GM12878 (cell line): Measurements from ENCODE around the gene TMEM88. TPM values are rescaled to one million over a fixed set of nuclear protein-coding genes. Genes with fewer than 3 reads are reported as not detected.

Source experiments
- ASH2L ChIP-seq: fragments of 300-600, 200-600 bp; sonication (generic); IDR thresholded peaks from 2 replicates; pipeline ENCODE4 v1.6.1; 2017; ENCODE audit warnings: low read depth, mild to moderate bottlenecking, borderline replicate concordance
- CEBPB ChIP-seq, 2 experiments: fragments of 150-350 bp in 1 of 2; IDR thresholded peaks; 2 replicates each; pipeline ENCODE4 v1.6.1; 2012 to 2014; ENCODE audit warnings: low read depth in 2 of 2, low read length in 2 of 2, borderline replicate concordance in 1 of 2, inconsistent platforms in 1 of 2
- CHD2 ChIP-seq: IDR thresholded peaks from 2 replicates; pipeline ENCODE4 v1.6.1; 2011; ENCODE audit warnings: low read depth, low read length, improper control_type of control experiment, borderline replicate concordance
- GATAD2B ChIP-seq: fragments of 450-650 bp; conservative IDR thresholded peaks from 2 replicates; pipeline ENCODE4 v1.6.1; 2017; ENCODE audit warnings: low read depth, mild to moderate bottlenecking, moderate library complexity
- NBN ChIP-seq: fragments of 450-650 bp; IDR thresholded peaks from 2 replicates; pipeline ENCODE4 v1.6.1; 2016
- POU2F2 ChIP-seq: IDR thresholded peaks from 3 replicates; pipeline ENCODE4 v1.6.1; 2011; ENCODE audit warnings: low read depth, mild to moderate bottlenecking, low read length, borderline replicate concordance
- RB1 ChIP-seq: fragments of 450-650 bp; formaldehyde crosslinking; IDR thresholded peaks from 2 replicates; pipeline ENCODE4 v1.6.1; 2017; ENCODE audit warnings: mild to moderate bottlenecking, borderline replicate concordance
- RCOR1 ChIP-seq: conservative IDR thresholded peaks from 2 replicates; pipeline ENCODE4 v1.6.1; 2012; ENCODE audit warnings: low read depth, low read length, improper control_type of control experiment
- SMAD1 ChIP-seq: fragments of 450-650 bp; IDR thresholded peaks from 2 replicates; pipeline ENCODE4 v1.6.1; 2018; ENCODE audit warnings: mild to moderate bottlenecking, low read depth; ENCODE audit not compliant: partially characterized antibody
- TBL1XR1 ChIP-seq: IDR thresholded peaks from 2 replicates; pipeline ENCODE4 v1.6.1; 2012; ENCODE audit warnings: low read depth, low read length, improper control_type of control experiment
- YY1 ChIP-seq: IDR thresholded peaks from 2 replicates; pipeline ENCODE4 v1.6.1; 2011; ENCODE audit warnings: low read depth, mild to moderate bottlenecking, low read length
- ZNF274 ChIP-seq: IDR thresholded peaks from one replicate; pipeline ENCODE4 v1.8.0; 2011; ENCODE audit not compliant: insufficient read length, insufficient read depth
- polyA plus RNA-seq, 11 experiments: library from polyadenylated mRNA; depleted of rRNA in 4 of 11; unstranded in 6 of 11; stranded (reverse) in 5 of 11; fragments of >200 nt; fragmentation: Nextera tagmentation in 4 of 11; fragmentation: Illumina TruSeq in 1 of 11; extraction: Ambion mirVana in 4 of 11; extraction: Trizol in 1 of 11; gene quantifications; 1 replicate in 1 of 11; 2 replicates in 10 of 11; pipeline versions ENCODE4 v1.2.1 to v1.2.3, GENCODE V29; 2011 to 2016; ENCODE audit warnings: inconsistent platforms in 2 of 11, missing spikeins in 2 of 11, low read depth in 1 of 11
- total RNA-seq, 4 experiments: library from RNA; depleted of rRNA in 3 of 4; stranded (reverse); fragments of >200 nt in 3 of 4; fragmentation: Illumina TruSeq in 1 of 4; extraction: Trizol in 1 of 4; gene quantifications; 2 replicates each; pipeline versions ENCODE4 v1.2.1 to v1.2.3, GENCODE V29; 2013 to 2021
- TF ChIP-seq, protein P1 (sequence below): fragments of 450-650 bp; IDR thresholded peaks from 2 replicates; pipeline ENCODE4 v1.6.1; 2017; ENCODE audit warnings: low read depth, mild to moderate bottlenecking, moderate library complexity
- TF ChIP-seq, protein P2 (sequence below): IDR thresholded peaks from 2 replicates; pipeline ENCODE4 v1.6.1; 2011; ENCODE audit warnings: low read depth, low read length, improper control_type of control experiment, borderline replicate concordance
- TF ChIP-seq, protein P3 (sequence below): IDR thresholded peaks from 2 replicates; pipeline ENCODE4 v1.6.1; 2012; ENCODE audit warnings: low read depth, low read length, improper control_type of control experiment
- TF ChIP-seq, protein P4 (sequence below): IDR thresholded peaks from 2 replicates; pipeline ENCODE4 v1.6.1; 2012; ENCODE audit warnings: low read depth, low read length, improper control_type of control experiment
- TF ChIP-seq, protein P5 (sequence below): fragments of 450-650 bp; IDR thresholded peaks from 2 replicates; pipeline ENCODE4 v1.6.1; 2017; ENCODE audit warnings: mild to moderate bottlenecking, low read depth, inconsistent platforms; ENCODE audit not compliant: poor library complexity, severe bottlenecking

The TMEM88 gene
- total and polyA plus RNA-seq, 10 of the 15 experiments (the other 5 are each of a cell fraction or from before 2014, with no cell fraction given) = 0.21 to 2.2 (median 0.62) TPM; not detected in 5

DNA sequence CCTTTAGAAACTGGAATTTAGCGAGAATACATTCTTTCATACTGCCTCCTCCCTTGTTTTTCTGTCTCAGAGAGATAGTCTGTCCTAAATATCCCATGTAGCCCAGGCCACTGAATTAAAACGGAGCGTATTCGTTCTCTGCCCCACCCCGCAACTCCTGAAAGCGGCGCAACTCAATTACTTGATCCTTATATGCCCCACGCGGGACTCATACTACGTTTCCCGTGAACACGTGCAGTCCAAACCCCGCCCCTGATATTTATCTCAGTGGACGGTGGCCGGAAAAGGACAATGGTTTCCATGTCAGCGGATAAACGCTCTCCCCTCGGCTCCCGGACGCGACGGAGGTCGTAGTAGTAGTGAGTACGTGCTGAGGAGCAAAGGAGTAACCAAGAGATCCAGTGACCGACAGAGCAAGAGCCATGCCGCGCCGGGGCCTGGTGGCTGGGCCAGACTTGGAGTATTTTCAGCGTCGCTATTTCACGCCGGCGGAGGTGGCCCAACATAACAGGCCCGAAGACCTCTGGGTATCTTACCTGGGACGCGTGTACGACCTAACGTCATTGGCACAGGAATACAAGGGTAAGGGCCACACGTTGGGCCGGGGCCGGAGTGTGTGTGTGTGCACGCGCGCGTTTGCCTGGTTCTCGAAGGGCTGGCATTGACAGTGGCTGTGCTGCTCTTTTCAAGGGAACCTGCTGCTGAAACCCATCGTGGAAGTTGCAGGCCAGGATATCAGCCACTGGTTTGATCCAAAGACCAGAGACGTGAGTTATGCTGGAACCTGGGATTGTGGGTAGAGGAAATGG is 3.1 kb downstream of the TMEM88 start, which contains the start of gene CYB5D1 (continued):
- TF ChIP-seq, protein P1, sequence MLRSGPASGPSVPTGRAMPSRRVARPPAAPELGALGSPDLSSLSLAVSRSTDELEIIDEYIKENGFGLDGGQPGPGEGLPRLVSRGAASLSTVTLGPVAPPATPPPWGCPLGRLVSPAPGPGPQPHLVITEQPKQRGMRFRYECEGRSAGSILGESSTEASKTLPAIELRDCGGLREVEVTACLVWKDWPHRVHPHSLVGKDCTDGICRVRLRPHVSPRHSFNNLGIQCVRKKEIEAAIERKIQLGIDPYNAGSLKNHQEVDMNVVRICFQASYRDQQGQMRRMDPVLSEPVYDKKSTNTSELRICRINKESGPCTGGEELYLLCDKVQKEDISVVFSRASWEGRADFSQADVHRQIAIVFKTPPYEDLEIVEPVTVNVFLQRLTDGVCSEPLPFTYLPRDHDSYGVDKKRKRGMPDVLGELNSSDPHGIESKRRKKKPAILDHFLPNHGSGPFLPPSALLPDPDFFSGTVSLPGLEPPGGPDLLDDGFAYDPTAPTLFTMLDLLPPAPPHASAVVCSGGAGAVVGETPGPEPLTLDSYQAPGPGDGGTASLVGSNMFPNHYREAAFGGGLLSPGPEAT = peak; percentile 84; the same call in 1 of the 2 replicates
- TF ChIP-seq YY1 = peak; percentile 40; the same call in 1 of the 2 replicates
- TF ChIP-seq TBL1XR1 = peak; percentile 71
- TF ChIP-seq RCOR1 = no peak
- TF ChIP-seq CEBPB (IDR thresholded peaks at IDR 0.05; ENCODE audit: borderline replicate concordance in 1 of 2, low read depth in 2 of 2, low read length in 2 of 2) = no peak
- TF ChIP-seq, protein P2, sequence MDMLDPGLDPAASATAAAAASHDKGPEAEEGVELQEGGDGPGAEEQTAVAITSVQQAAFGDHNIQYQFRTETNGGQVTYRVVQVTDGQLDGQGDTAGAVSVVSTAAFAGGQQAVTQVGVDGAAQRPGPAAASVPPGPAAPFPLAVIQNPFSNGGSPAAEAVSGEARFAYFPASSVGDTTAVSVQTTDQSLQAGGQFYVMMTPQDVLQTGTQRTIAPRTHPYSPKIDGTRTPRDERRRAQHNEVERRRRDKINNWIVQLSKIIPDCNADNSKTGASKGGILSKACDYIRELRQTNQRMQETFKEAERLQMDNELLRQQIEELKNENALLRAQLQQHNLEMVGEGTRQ = peak; percentile 57
- peak; percentile 62 for TF ChIP-seq SMAD1
- peak; percentile 30; the same call in 1 of the 3 replicates for TF ChIP-seq POU2F2
- TF ChIP-seq NBN = no peak; the same call in 1 of the 2 replicates
- TF ChIP-seq, protein P3, sequence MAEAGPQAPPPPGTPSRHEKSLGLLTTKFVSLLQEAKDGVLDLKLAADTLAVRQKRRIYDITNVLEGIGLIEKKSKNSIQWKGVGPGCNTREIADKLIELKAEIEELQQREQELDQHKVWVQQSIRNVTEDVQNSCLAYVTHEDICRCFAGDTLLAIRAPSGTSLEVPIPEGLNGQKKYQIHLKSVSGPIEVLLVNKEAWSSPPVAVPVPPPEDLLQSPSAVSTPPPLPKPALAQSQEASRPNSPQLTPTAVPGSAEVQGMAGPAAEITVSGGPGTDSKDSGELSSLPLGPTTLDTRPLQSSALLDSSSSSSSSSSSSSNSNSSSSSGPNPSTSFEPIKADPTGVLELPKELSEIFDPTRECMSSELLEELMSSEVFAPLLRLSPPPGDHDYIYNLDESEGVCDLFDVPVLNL = peak; percentile 42; the same call in 1 of the 2 replicates
- no peak for TF ChIP-seq ZNF274
- TF ChIP-seq, protein P4, sequence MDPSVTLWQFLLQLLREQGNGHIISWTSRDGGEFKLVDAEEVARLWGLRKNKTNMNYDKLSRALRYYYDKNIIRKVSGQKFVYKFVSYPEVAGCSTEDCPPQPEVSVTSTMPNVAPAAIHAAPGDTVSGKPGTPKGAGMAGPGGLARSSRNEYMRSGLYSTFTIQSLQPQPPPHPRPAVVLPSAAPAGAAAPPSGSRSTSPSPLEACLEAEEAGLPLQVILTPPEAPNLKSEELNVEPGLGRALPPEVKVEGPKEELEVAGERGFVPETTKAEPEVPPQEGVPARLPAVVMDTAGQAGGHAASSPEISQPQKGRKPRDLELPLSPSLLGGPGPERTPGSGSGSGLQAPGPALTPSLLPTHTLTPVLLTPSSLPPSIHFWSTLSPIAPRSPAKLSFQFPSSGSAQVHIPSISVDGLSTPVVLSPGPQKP = peak; percentile 48; the same call in 1 of the 2 replicates
- TF ChIP-seq, protein P5, sequence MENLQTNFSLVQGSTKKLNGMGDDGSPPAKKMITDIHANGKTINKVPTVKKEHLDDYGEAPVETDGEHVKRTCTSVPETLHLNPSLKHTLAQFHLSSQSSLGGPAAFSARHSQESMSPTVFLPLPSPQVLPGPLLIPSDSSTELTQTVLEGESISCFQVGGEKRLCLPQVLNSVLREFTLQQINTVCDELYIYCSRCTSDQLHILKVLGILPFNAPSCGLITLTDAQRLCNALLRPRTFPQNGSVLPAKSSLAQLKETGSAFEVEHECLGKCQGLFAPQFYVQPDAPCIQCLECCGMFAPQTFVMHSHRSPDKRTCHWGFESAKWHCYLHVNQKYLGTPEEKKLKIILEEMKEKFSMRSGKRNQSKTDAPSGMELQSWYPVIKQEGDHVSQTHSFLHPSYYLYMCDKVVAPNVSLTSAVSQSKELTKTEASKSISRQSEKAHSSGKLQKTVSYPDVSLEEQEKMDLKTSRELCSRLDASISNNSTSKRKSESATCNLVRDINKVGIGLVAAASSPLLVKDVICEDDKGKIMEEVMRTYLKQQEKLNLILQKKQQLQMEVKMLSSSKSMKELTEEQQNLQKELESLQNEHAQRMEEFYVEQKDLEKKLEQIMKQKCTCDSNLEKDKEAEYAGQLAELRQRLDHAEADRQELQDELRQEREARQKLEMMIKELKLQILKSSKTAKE = peak; percentile 69
- no peak for TF ChIP-seq ASH2L
- no peak for TF ChIP-seq RB1
- no peak for TF ChIP-seq GATAD2B
- TF ChIP-seq CHD2 = no peak
